Measurements from ENCODE around the gene ADI1.
A peak's percentile ranks its signal among the peaks of the same experiment; 100 is the strongest.

The ADI1 gene, protein sequence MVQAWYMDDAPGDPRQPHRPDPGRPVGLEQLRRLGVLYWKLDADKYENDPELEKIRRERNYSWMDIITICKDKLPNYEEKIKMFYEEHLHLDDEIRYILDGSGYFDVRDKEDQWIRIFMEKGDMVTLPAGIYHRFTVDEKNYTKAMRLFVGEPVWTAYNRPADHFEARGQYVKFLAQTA

DNA sequence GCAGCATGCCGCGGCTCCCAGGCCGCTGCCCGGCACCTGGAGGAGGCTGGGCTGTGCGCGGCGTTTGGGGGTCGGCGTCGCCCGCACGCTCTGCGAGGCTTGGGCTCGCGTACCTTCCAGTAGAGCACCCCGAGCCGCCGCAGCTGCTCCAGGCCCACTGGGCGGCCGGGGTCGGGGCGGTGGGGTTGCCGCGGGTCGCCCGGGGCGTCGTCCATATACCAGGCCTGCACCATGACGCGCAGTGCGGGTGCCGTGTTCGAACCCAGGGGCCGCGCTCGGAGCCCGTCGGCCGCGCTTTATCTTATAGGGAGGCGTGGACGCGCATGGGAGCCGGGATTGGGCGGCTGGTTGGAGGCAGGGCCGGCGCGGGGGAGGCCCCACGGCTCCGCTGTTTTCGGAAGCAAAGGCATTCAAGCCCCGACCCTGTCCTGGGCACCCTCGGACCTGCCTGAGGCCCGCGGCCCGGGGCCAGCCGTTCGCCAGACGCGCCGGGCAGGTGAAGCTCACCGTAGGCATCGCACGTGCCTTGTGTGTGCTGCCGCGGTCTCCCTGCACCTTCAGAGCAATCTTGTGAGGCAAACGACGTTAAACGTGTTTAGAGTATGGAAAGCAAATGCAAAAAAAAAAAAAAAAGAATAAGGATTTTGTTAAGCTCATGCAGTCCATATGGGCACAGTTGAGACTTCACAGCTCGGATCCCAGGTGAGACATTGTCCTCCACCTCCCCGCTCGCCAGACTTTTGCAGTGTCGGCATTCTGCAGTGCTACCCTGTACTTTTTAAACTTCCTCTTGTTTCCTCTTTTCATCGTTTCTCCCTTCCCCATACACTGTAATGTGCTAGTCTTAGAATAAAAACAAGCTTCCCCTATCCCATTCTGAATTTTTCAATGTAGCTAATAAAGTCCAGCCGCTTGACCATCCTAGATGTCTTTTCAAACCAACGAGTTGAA is at the start of gene ADI1:
TSS of gene ADI1 (minus strand) at position 277 of the 951 bp plus-strand sequence. CDS start at position 233, 44 bp downstream.
- DNase-seq (ENCODE audit: low read depth in 2 of 2) = peak; percentile 41 to 52

DNA sequence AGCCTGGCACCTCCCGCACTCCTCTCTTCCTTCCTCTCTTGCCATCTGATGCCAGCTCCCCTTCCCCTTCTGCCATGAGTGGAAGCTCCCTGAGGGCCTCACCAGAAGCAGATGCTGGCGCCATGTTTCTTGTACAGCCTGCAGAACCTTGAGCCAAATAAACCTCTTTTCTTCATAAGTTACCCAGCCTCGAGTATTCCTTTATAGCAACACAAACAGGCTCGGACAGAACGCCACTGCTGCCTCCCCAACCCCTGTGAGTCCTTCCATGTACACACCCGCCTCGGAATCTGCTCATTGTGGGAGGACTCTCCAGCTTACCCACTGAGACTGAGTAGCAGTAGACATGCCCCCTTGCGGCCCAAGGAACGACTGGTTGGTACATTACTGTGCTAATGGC is 47.5 kb upstream of the ADI1 start:
- DNase-seq (ENCODE audit: low read depth in 2 of 2) = no peak

DNA sequence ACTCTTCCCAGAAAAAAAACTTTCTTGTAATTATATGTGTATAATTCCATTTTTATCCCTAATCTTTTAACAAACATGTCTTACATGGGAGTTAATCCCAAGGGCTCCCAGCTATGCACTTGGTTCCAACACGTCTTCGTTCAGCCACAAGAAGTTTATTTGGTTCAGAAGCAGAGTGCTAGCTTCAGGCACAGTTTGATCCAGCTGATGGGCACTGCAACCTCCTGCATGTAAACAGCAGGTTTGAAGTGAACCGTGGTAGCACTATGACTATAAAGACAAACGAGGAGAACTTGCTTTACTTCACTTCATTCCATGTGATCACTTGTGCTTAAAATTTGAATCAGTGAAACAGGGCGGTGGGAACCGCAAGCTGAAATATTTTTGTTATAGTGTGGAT is 45.8 kb upstream of the ADI1 start:
- no peak for DNase-seq (ENCODE audit: low read depth in 2 of 2)

DNA sequence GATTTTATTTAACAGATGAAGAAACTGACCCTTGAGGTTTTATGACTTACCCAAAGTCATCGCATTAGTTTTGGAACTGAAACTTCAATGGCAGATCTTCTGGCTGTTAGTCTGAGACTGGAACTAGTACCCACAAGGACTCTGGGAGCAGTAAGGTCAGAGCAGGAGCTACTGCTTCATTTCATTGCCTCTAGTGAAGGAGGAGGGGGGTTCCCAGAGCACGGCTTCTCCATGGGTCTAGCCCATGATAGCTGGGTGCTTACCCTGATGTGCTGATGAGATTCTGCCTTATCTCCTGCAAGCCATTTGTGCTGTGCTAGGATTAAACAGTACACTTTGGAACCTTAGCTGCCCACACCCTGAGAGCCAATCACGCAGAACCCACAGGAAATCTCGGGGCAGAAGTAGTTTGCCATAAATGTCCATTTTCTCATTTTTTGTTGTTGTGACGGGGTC is 44.2 kb upstream of the ADI1 start:
- DNase-seq (ENCODE audit: low read depth in 2 of 2) = no peak

DNA sequence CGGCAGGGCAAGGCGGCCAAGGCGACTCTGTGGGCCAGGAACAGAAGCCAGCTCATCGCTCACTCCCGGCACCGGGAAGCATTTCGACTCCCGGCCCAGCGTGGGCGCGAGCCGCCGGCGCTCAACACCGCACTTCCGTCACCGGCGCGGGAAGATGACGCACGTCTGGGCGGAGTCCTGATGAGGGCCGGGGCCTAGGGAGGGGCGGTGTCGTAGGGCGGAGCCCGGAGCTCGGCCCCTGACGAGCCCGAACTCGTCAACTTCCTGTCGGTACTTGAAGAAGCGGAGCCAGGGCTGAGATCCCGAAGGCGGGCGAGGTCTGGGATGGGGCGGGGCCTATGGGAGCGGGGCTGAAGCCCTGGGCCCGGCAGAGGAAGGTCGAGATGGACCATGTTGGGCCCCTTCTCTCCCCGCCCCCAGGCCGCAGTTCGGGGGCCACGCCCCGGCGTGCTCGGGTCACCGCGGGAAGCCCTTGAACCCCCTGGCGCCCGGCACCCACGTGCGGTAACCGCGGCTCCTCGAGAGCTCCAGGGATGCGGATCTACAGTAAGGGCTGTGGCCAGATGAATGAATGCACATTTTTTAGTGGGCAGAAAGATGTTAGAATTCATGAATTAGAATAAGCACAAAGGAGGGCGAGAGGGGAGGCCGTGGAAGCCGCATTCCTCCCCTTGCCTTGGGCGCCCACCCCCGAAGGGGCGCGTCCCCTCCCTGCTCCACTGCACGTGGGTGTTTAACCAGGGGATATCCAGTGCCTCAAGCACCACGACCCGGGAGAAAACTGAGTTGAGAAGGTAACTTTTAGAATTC is 39.1 kb upstream of the ADI1 start, which contains the start of gene RNASEH1:
TSS of gene RNASEH1 (minus strand) at position 129 of the 810 bp plus-strand sequence. CDS start at position 56, 73 bp downstream.
- DNase-seq (ENCODE audit: low read depth in 2 of 2) = peak; percentile 95 to 96

DNA sequence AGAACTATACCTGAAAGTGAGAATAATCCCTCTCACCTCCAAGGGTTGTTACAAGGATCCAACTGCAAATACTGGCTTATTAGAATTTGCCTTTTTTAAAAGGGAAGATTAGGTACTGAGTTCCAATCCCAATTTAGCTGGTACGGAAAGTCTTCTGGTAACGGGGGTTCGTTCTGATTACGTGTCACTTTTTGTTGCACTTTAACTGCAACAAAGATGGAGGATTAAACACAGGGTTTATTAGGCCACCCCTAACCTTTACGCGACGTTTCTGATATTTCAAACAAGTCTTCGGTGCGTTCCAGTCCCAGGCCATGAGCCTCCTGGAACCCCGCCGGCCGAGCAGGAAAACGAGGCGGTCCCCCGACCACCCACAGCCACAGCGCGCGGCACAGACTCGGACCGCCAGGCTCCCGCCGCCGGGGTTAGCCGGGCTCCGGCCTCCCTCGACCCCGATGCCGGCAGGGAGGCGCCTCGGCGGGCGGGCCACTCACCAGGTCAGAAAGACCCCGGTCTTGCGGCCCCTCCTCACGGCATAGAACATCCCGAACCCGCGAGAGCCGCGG is 38.4 kb upstream of the ADI1 start:
- no peak for DNase-seq (ENCODE audit: low read depth in 2 of 2)

DNA sequence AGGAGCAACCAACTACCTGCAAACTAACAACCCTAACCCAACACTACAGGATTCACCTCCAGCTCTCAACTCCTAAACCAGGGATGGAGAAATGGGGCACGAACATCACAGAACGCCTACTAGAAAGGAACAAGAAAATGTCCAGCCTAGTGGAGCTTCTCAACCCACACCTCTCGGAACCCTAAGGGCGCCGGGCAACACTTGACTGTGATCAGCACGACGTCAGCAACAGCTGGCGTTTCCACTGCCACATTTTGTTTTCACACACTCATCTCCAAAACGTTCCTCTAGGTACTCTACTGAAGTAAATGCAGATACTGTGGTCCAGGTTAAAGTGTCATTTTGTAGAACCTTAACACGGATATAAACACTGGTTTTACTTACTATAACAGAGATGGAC is 34.6 kb upstream of the ADI1 start:
- no peak for DNase-seq (ENCODE audit: low read depth in 2 of 2)

DNA sequence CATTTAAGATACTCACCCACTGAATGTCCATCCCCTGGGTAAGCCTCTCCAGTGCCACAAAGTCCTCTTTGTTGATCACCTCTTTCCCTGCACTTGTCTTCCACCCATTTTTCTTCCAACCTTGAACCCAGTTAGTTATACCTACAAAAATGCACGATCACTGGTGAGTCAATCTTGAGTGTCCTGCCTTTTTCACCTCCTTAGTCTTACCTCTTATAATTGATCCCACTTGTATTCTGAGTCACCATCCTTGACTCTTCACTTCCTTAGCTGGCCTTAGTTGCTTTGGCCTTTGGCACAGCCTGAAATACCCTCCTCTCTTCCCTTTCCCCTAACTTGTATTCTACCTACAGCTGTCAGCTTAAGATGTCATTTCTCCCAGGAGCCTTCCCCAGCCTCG is 28.6 kb upstream of the ADI1 start:
- no peak for DNase-seq (ENCODE audit: low read depth in 2 of 2)

DNA sequence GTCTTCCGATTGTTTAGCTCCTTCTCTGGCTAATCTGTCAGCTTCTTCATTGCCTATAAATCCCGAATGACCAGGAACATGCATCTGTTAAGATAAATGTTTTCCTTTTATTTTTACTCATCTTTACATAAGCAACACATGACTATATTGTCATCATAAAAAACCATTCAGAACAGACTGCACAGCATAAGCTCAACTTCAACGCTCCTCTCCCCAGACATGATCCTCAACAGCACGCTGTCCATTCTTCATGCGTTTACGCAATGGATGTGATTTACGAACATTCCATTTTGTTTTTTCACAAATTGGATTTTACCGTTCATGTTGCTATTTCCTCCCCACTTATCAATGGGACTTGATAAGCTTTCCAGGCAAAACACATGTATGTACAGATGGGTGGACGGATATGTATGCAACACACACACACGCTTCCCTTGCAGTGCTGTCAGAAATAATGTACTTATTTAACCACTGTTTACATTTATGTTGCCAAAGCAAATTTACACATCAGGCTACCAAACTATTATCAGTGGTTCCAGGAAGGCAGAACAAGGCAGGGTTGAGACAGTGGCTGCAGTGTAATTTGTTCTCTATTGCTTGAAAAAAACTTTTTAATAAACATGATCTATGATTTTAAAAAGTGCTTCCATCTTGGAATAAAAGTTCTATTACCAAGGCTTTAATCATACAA is 26.6 kb upstream of the ADI1 start:
- no peak for DNase-seq (ENCODE audit: low read depth in 2 of 2)

DNA sequence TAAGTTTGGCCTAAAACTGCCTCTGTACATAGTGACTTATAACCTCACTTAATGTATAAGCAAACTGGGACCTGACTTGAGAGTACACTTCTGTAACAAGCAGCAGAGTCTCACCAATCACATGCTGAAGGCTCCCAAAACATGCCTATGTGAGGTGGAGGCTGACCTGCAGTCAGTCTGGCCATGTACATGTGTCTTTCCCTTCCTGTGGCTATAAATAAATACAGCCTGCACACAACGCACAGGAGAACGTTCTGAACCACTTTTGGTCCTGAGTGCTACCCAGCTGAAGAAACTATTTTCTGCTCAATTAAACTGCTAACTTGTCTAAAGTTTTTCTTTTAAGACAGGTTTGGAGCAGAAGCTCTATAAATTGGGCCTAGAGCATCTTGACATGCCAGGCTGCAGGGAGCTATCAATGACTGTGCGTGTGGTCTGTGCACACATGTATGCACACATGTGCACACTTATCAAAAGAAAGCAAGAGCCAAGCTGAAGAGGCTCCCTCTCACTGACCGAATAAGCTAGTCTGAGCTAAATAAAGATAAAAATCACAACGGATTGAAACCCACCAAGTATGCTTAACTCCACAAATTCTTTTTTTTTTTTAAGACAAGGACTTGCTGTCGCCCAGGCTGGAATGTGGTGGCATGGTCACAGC is 23.8 kb upstream of the ADI1 start:
- no peak for DNase-seq (ENCODE audit: low read depth in 2 of 2)

DNA sequence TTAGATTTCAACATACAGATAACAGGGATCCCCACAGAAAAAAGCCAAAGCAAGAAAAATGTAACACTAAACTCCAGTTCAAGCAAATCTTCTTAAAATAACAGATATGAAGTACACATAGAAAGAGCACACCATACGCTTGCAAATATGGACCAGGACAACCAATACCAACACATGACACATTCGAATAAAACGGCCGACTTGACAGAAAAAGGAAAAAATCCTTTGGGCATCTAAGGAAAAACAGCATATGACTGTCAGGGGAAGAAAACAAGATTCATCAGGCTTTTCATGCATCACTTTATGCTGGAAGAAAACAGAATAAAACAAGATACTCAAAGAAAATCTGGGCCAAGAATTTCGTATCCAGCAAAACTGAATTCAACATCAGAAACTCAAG is 22.8 kb upstream of the ADI1 start:
- DNase-seq (ENCODE audit: low read depth in 2 of 2) = no peak

DNA sequence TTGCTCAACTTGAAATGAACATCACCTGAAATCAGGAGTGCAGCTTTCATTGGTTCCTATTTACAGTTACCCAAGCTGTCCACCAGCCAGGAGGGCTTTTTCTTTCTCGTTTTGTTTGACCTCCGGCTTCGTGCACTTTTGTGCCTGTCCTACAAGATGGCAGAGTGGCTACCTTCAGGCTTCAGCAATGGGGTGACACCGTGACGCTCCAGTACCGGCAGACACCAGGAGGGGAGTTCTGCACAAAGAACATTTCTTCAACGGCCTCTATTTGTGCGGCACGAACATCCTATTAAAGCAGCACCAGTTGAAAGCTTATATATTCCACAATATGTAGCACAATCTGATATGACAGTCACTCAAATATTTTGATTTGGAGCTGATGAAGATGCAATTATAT is 20.5 kb upstream of the ADI1 start:
- no peak for DNase-seq (ENCODE audit: low read depth in 2 of 2)

DNA sequence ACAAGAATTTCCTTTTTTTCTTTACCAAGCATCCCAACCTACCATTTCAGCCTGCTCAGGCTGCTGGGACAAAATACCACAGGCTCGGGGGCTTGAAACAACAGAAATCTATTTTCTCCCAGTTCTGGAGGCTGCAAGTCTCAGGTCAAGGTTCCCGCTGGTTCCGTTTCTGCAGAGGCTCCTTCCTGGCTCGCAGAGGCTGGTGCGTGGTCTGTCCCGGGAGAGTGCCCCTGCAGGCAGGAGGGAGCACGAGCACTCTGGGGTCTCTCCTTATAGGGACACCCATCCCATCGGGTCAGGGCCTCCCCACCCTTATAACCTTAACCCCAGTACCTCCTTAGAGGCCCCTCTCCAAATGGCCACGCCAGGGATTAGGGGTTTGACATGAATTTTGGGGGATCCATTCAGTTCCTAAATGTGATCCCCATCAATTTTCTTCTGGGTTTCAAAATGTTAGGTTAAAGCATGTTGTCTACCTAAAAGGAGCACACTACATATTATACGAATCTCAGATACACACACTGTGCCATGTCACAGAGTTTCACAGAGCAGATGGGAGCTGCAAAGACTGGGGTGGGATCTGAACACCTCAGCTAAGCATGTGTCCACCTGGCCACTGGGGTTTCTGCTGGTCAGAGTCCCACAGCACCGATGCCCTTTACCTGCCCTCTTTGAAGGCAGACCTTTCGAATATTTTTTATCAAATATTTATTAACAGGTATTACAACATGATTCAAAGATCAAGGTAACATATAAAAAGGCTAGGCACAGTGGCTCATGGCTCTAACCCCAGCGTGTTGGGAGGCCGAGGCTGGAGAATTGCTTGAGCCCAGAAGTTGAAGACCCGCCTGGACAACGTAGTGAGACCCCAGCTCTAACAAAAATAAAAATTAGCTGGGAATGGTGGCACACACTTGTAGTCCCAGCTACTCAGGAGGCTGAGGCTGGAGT is 17.6 kb upstream of the ADI1 start:
- no peak for DNase-seq (ENCODE audit: low read depth in 2 of 2)

DNA sequence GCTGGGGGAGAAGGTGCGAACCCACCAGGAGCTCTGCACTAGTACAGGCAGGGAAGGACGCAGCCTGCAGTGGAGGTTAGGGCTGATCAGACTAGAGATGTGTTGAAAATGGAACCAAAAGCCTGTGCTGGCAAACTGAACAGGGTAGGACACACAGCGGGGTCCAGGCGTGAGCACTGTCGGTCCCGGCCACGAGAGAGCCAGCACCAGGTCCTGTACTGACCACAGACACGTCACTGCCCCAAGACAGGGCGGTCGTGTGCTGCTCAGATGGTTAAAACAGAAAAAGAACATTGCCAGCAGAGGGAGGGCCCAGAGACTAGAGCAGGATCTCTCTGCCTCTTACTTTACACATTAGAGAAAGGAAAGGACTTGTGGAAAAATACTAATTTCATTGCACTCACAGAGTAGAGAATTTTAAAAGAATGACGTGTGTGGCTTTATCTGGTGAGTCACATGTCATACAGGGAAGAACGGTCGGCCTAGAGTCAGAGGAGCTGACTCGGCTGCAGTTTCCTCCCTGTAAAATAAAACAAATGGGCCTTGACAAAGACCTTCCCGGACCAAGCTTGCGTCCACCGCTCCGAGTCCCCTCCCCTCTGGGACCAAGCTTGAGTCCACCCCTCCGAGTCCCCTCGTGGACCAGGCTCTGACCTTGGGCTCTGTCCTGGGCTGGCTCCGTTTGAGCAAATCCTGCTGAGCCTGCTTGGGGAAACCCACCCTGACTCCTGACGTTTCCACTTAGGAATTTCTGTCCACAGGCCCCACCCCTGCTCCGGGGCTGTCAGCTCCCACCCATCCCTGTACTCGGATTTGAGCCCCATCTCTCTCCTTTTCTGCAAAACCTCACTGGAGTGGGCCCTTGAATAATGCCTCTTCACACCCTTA is 16.7 kb upstream of the ADI1 start:
- peak; percentile 54 for DNase-seq (ENCODE audit: low read depth in 2 of 2)

DNA sequence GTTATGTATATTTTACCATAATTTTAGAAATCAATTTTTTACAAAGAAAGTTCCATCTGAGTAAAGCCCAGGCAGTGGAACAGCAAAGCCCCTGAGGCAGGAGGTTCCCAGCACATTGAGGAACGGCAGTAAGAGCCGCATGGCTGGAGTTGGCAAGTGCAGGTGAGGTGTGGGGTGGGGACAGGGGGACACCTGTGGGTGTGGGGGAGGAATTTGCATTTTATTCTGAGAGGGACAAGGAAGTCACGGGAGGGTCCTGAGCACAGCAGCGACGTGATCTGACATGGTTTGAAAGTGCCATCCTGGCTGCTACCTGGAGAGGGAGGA is 16.1 kb upstream of the ADI1 start:
- DNase-seq (ENCODE audit: low read depth in 2 of 2) = no peak

DNA sequence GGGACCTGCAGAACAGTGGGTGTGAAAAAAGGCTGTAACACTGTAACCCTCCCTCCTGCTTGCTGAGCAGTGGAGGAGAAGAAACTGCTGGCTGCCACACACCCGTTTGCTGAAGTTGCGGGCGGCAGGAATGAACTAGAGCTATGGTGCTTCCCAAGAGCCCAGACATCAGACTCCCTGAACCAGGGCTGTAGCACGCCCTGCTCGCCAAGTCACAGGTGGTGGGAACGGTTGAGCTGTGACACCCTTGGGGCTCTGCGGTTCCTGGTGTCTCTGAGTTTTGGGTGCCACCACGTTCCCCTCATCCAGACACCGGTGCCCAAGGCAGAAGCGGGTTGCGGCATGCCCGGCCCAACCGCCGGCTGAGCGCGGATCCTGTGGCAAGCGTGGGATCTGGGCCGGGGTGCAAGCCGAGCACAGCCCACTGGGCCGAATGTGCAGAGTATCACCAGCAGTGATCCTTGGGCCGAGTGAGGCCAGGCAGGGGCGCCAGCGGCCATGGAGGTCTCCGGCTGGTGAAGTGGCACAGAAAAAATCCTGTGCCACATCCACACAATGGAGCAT is 15.0 kb upstream of the ADI1 start:
- DNase-seq (ENCODE audit: low read depth in 2 of 2) = no peak

DNA sequence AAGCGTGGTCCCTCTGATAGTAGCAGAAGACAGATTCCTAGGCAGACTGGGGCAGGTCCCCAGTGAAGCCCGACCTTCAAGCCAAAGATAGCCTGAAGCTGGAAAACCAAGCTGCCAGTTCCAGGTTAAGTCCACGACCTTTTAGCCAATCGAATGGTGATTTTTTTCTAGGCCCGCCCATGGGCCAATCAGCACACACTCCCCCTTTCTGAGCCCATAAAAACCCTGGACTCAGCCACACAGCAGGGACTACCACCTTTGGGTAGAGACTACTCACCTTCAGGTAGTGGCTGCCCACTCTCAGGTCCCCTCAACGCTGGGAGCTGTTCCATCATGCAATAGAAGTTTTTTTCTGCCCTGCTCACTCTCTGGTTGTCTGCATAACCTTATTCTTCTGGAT is 14.5 kb upstream of the ADI1 start:
- DNase-seq (ENCODE audit: low read depth in 2 of 2) = no peak

DNA sequence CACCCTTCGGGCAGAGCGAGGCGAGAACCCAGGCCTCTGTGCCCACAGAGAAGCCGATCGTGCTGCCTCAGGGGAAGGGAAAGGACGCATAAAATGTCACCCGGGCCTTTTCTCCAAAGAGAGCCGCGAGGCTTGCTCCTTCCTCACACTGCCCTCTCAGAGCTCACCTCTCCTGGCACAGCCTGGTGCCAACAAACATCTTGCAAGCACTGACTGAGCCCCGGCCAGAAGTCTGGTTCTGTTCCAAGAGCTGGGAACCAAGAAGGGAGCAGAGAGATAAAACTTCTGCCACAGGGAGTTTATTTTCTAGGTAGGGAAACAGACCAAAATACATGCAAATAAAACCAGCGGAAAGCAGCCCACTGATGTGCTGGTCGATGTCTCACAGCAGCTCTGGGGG is 13.6 kb upstream of the ADI1 start:
- DNase-seq (ENCODE audit: low read depth in 2 of 2) = no peak

Data from fibroblast of skin of left biceps (primary cell).